ENCODE results near the gene B3GNT5.
A peak's percentile ranks its signal among the peaks of the same experiment; 100 is the strongest.

B3GNT5 gene

GRCh38 chr3:183265834-183266417, 12.9 kb downstream of the B3GNT5 start:
- DNase-seq (ENCODE audit: low read depth) = peak; percentile 31

- DNase-seq (ENCODE audit: low read depth) = no peak
Measured at GRCh38 chr3:183266454-183266853, 13.4 kb downstream of the B3GNT5 start.

- no peak for DNase-seq (ENCODE audit: low read depth)
Measured at GRCh38 chr3:183267140-183267539, 14.1 kb downstream of the B3GNT5 start.

GRCh38 chr3:183268366-183268765, 15.3 kb downstream of the B3GNT5 start:
- no peak for DNase-seq (ENCODE audit: low read depth)

GRCh38 chr3:183269345-183269744, 16.3 kb downstream of the B3GNT5 start:
- DNase-seq (ENCODE audit: low read depth) = no peak

- DNase-seq (ENCODE audit: low read depth) = no peak
Measured at GRCh38 chr3:183270344-183270743, 17.3 kb downstream of the B3GNT5 start.

- DNase-seq (ENCODE audit: low read depth) = no peak
Measured at GRCh38 chr3:183272142-183272541, 19.1 kb downstream of the B3GNT5 start.

GRCh38 chr3:183272791-183273190, 19.7 kb downstream of the B3GNT5 start:
- DNase-seq (ENCODE audit: low read depth) = no peak

GRCh38 chr3:183274609-183275008, 21.6 kb downstream of the B3GNT5 start:
- DNase-seq (ENCODE audit: low read depth) = no peak

GRCh38 chr3:183275418-183275817, 22.4 kb downstream of the B3GNT5 start:
- DNase-seq (ENCODE audit: low read depth) = peak; percentile 29

- no peak for DNase-seq (ENCODE audit: low read depth)
Measured at GRCh38 chr3:183275937-183276336, 22.9 kb downstream of the B3GNT5 start.

- DNase-seq (ENCODE audit: low read depth) = no peak
Measured at GRCh38 chr3:183277260-183277659, 24.2 kb downstream of the B3GNT5 start.

GRCh38 chr3:183278479-183279088, 25.5 kb downstream of the B3GNT5 start:
- no peak for DNase-seq (ENCODE audit: low read depth)

GRCh38 chr3:183279371-183279770, 26.3 kb downstream of the B3GNT5 start:
- DNase-seq (ENCODE audit: low read depth) = no peak

- DNase-seq (ENCODE audit: low read depth) = no peak
Measured at GRCh38 chr3:183281126-183281797, 28.2 kb downstream of the B3GNT5 start.

GRCh38 chr3:183283886-183284285, 30.8 kb downstream of the B3GNT5 start:
- DNase-seq (ENCODE audit: low read depth) = no peak

- no peak for DNase-seq (ENCODE audit: low read depth)
Measured at GRCh38 chr3:183284570-183284969, 31.5 kb downstream of the B3GNT5 start.

GRCh38 chr3:183285318-183285717, 32.3 kb downstream of the B3GNT5 start:
- DNase-seq (ENCODE audit: low read depth) = no peak

- peak; percentile 91 for DNase-seq (ENCODE audit: low read depth)
Measured at GRCh38 chr3:183285828-183286457, 32.9 kb downstream of the B3GNT5 start.

GRCh38 chr3:183287301-183287971, 34.4 kb downstream of the B3GNT5 start:
- peak; percentile 11 for DNase-seq (ENCODE audit: low read depth)

- no peak for DNase-seq (ENCODE audit: low read depth)
Measured at GRCh38 chr3:183288117-183288516, 35.1 kb downstream of the B3GNT5 start.

GRCh38 chr3:183290216-183290615, 37.2 kb downstream of the B3GNT5 start:
- DNase-seq (ENCODE audit: low read depth) = no peak
